HK-2 (cell line): Measurements from ENCODE around the gene ASPM.

Experiments used
- DNase-seq: peaks from one replicate; pipeline ENCODE4 v3.0.0-alpha.2; 2018; ENCODE audit not compliant: unreplicated experiment

Gene ASPM

GRCh38 chr1:197146101-197147095 lies at the start of gene ASPM:
Gene ASPM (minus strand): TSS chr1:197146669. CDS start chr1:197146437, 232 bp downstream.
- peak; percentile 95 for DNase-seq

- DNase-seq: no peak
These were observed 48.6 kb upstream of the ASPM start for GRCh38 chr1:197195100-197195499.

GRCh38 chr1:197184190-197184589 lies 37.7 kb upstream of the ASPM start:
- DNase-seq: no peak

GRCh38 chr1:197183195-197183748 lies 36.8 kb upstream of the ASPM start:
- DNase-seq: no peak

GRCh38 chr1:197182716-197183115 lies 36.2 kb upstream of the ASPM start:
- no peak for DNase-seq

- no peak for DNase-seq
These were observed 35.5 kb upstream of the ASPM start for GRCh38 chr1:197181982-197182381.

GRCh38 chr1:197180252-197180878 lies 33.9 kb upstream of the ASPM start:
- no peak for DNase-seq

- DNase-seq: no peak
These were observed 32.5 kb upstream of the ASPM start for GRCh38 chr1:197178998-197179397.

GRCh38 chr1:197174818-197175217 lies 28.3 kb upstream of the ASPM start:
- DNase-seq: no peak

GRCh38 chr1:197173571-197174507 lies 27.4 kb upstream of the ASPM start:
- no peak for DNase-seq

- DNase-seq: no peak
These were observed 25.1 kb upstream of the ASPM start for GRCh38 chr1:197171531-197171930.

- DNase-seq: no peak
These were observed 24.1 kb upstream of the ASPM start for GRCh38 chr1:197170538-197170937.

GRCh38 chr1:197159461-197159860 lies 13.0 kb upstream of the ASPM start:
- no peak for DNase-seq

- DNase-seq: no peak
These were observed 10.2 kb upstream of the ASPM start for GRCh38 chr1:197156692-197157091.

GRCh38 chr1:197152662-197153061 lies 6.2 kb upstream of the ASPM start:
- DNase-seq: no peak

- no peak for DNase-seq
These were observed 4.7 kb upstream of the ASPM start for GRCh38 chr1:197151185-197151584.

- DNase-seq: no peak
These were observed 4.0 kb upstream of the ASPM start for GRCh38 chr1:197150336-197151005.

GRCh38 chr1:197149340-197149739 lies 2.9 kb upstream of the ASPM start:
- DNase-seq: no peak

- no peak for DNase-seq
These were observed 934 bp downstream of the ASPM start for GRCh38 chr1:197145446-197146024.

- DNase-seq: peak; percentile 24
These were observed 1.7 kb downstream of the ASPM start for GRCh38 chr1:197144570-197145325.
